Transverse colon (tissue), 4 donors: ENCODE data around the gene CDK13.
"Not testable (repeated sequence)": the region's sequence is repeated elsewhere in the genome, so short reads cannot be mapped to it uniquely, and the experiment has no call there.

Source experiments
- CTCF ChIP-seq, 5 experiments: fragments of 200-600 bp in 3 of 5; fragments of 450-650 bp in 2 of 5; sonication (generic) in 3 of 5; IDR thresholded peaks; 1 replicate in 2 of 5; 2 replicates in 3 of 5; pipeline ENCODE4 v1.5.1; 2016 to 2017; ENCODE audit warnings: antibody characterized with exemption in 5 of 5, inconsistent platforms in 3 of 5, mild to moderate bottlenecking in 2 of 5, moderate library complexity in 1 of 5
- EP300 ChIP-seq: sonication (generic); formaldehyde crosslinking; IDR thresholded peaks from one replicate; pipeline ENCODE4 v1.6.1; 2017; ENCODE audit warnings: antibody characterized with exemption, low read depth
- POLR2A ChIP-seq: fragments of 450-650 bp; IDR thresholded peaks from one replicate; pipeline ENCODE4 v1.6.1; 2016; ENCODE audit warnings: antibody characterized with exemption, mild to moderate bottlenecking, moderate library complexity
- POLR2AphosphoS5 ChIP-seq, 3 donors: sonication (generic); formaldehyde crosslinking; IDR thresholded peaks; one replicate each; pipeline ENCODE4 v1.6.1; 2016; ENCODE audit warnings: antibody characterized with exemption in 3 of 3

DNA sequence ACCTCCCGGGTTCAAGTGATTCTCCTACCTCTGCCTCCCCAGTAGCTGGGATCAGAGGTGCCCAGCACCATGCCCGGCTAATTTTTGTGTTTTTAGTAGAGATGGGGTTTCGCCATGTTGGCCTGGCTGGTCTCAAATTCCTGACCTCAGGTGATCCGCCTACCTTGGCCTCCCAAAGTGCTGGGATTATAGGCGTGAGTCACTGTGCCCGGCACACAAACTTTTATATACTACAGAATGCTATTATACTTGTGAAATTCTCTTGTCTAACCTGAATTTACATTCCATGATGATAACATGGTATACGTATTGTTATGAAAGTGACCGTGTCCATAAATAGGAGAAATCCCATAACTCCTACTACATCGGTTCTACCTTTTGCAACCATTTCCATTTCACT is 167.1 kb downstream of the CDK13 start:
- TF ChIP-seq POLR2A; CTCF (IDR thresholded peaks at IDR 0.05); EP300; POLR2AphosphoS5 (IDR thresholded peaks at IDR 0.05): not testable (repeated sequence)
